GM21723 (cell line): ENCODE results near the gene SUPT20HL2.
"Not testable (repeated sequence)": the region's sequence is repeated elsewhere in the genome, so short reads cannot be mapped to it uniquely, and the experiment has no call there.

ENCODE experiments used
- ATAC-seq: cut with Tn5 transposase; IDR thresholded peaks from one replicate; pipeline ENCODE4 v1.9.1; 2021; ENCODE audit warnings: mild to moderate bottlenecking, moderate library complexity; ENCODE audit not compliant: unreplicated experiment

SUPT20HL2 gene

DNA sequence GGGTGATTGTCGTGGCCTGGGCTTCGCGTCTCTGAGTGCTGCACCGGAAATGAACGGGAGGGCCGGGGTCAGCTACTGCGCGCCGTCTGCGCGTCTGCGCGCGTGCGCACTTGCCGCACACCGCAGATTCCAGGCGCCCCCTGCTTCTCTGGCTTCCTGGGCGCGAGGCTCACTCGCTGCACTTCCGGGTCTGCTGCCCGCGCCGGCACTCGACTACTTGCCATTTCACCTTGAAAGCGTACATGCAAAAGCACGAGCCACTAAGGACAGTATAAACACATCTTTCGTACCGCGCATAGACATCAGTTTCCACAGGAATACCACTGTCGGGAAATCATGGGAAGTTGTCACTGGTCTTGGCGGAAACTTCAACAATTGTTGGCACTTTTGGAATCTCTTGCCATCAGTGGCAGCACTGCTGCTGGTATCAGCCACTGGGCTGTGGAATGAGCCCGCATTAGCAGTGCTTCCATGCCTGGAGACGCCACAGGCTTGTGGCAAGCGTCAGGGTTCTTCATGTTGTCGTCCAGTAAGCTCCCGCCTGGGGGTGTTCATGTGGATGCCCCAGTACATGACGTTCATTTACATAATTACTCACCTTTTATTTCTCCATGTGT, at the start of gene SUPT20HL2:
Gene SUPT20HL2 (minus strand): TSS at position 51 of the 617 bp plus-strand sequence. CDS start 754 bp downstream, outside the sequence.
- ATAC-seq: no peak

DNA sequence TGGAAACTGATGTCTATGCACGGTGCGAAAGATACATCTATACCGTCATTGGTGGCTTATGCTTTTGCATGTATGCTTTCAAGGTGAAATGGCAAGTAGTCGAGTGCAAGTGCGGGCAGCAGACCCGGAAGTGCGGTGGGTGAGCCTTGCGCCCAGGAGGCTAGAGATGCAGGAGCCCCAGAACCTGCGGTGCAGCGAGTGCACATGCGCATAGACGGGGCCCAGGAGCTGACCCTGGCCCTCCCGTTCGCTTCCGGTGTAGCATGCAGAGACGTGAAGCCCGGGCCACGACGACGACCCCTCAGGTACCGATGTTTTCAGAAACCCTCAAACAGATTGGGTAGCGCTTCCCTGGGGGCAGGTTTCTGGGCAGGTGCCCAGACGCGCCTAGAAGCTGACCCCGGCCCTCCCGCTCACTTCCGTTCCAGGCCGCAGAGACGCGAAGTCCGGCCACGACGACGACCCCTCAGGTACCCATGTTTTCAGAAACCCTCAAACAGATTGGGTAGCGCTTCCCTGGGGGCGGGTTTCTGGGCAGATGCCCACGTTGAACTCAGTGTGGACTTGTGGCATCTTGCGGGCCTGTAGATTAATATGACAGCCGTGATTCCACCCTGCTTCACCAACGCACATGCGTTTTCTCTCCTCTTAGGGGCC, 48.3 kb upstream of the SUPT20HL2 start:
- not testable (repeated sequence) for ATAC-seq

DNA sequence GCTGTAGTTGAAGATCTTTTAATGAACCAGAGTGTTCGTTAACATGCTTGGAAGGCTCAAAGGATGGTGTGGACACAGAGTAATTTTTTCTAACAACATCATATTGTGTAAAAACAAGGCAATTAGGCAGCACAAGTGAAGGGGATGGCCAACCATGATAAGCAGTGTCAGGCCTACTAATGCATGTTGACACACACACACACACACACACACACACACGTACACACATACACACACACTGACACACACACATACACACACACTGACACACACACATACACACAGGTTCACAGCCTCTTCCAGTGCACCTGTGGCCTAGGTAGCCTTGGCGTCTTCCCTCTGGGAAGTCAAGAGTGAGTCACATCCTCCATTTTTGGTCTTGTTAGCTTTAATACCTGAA, 46.4 kb upstream of the SUPT20HL2 start, which contains the start of gene SUPT20HL1:
Gene SUPT20HL1 (plus strand): TSS at position 368 of the 400 bp plus-strand sequence. CDS start 2,122 bp downstream, outside the sequence.
- ATAC-seq: no peak

DNA sequence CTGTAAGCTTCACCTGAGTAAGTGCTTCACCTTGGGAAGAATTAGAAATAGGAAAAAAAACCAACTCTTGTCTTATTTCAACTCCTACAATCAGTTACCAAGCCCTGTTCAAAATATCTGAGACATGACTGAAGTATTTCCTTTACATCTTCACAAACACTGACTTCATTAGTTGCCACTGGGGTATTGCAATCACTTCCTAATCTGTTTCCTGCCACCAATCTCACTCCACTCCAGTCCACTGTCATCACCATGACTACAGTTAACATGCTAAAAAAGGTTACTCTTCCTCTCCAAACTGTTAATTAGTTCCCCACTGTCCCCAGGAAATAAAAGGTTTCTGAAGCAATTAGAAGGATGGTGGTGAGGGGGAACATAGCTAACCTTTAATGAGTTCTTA, 43.2 kb upstream of the SUPT20HL2 start:
- no peak for ATAC-seq

DNA sequence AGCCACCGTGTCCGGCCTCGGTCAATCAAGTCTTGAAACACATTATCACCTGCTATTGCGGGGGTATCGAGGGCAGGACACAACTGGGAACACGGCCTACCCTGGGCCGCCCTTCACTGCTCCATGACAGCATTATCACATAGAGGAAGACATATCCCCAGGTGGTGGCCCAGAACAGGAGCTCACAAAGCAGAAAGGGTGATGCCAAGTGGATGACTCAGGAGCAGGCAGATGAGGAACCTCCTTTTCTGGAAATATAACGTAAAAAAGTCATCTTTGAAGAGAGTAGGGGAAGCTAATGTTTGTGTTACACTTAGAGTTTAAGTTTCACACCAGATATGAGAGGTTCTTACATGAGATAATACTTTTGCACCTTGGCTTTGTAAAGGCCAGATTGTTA, 41.2 kb upstream of the SUPT20HL2 start:
- ATAC-seq: no peak

DNA sequence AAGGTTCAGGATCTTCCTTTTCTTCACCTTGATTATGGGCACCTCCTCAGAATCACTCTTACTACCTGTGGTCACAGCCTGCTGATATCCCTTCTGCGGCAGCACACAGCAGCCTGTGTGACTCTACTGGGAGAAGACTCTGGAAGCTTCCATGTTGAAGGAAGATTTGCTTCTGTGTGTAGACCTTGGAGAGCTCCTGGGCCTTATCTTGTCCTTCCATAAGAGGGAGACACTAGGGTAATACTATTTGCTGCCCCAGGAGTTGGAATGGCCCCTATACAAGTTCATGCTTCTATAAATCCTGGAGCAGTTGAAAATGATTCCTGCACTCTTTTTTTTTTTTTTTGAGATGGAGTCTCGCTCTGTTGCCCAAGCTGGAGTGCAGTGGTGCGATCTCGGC, 36.3 kb upstream of the SUPT20HL2 start:
- no peak for ATAC-seq

DNA sequence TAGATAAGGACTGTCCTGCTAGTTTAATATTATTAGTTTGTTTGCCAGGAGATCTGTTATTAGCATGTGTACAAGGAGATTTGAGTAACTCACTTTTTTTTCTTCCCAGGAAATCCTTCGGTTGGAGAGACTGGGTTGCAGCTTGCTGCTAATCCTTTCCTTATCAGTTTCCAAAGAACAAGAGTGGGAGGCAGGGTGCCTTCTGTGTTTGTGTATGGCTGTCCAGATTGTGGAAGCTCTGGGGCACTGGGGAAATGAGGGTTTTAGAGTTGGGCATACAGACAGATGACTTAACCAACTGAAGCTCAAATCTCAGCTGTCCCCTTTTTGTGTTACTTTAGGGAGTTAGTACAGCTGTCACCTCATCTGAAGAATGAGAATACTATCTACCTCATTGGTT, 34.0 kb upstream of the SUPT20HL2 start:
- no peak for ATAC-seq

DNA sequence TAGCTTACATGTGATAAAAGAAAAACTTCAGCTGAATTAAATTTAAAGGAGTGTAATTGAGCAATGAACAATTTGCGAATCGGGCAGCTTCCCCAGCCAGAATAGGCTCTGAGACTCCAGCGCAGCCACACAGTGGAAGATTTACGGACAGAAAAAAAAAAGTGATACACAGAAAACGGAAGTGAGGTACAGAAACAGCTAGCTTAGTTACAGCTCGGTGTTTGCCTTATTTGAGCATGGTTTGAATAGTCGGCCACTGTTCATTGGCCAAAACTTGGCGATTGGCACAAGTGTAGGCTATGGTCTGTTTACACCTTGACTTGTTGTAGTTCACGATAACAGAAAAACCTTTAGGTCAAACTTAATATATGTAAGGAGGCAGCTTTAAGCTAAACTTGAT, 29.9 kb upstream of the SUPT20HL2 start:
- ATAC-seq: peak; percentile 85

DNA sequence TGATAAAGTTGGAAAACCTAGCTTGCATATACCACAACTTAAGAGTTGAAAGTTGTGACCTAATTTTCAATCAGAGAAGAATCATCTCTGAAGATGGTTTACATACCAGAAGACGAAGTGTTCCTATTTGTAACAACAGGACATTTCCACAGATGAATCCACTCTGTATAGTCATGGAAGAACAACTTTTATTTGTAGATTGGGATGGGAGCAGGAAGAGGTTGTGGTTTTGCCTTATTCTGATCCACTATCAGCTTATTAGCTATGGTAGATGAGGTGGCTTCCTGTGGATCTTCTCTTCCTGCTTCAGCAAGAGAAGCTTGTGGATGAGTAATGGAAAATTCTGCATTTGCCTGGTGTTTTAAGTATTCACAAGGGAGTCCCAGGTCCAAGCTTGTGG, 27.9 kb upstream of the SUPT20HL2 start:
- no peak for ATAC-seq

DNA sequence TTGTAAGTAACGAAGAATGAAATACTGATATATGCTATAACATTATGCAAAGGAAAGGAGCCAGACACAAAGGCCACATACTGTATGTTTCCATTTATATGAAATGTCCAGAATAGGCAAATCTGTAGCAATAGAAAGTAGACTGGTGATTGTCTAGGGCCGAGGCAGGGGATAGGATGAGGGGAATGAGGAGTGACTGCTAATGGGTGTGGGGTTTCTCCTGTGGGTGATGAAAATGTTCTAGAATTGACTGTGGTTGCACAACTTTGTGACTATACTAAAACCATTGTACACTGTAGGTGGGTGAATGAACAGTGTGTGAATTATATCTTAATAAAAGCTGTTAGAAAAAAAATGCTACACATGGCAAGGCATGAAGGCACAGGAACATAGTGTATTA, 26.6 kb upstream of the SUPT20HL2 start:
- no peak for ATAC-seq

DNA sequence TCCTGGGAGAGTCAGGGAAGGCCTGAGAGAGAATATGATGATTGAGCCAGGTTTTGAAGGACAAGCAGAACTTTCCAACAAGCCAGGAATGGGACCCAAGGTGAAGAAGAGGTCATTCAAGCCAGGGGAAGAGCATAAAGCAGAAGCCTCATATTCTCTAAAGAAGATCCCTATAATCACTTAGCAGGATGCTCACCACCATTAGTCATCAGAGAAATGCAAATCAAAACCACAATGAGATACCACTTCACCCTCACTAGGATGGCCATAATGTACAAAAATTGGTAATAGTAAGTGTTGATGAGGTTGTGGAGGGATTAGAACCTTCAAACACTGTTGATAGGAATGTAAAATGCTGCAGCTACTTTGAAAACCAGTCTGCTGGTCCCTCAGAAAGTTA, 26.0 kb upstream of the SUPT20HL2 start:
- no peak for ATAC-seq

DNA sequence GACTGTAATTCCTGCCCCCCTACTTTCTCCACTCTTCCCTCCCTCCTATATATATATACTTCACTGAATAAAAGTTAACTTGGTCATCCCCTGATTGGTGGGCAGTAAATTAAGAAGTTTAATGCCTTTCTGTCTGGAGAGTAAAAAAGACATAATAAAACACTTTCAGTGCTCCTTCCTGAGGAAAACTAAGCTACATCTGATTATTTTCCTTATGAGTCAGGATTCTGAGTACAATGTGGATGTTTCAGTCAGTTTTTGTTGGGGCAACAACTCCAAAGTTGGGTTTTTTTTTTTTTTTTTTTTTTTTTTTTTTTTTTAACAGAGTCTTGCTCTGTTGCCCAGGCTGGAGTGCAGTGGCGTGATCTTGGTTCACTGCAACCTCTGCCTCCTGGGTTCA, 22.0 kb upstream of the SUPT20HL2 start:
- ATAC-seq: no peak

DNA sequence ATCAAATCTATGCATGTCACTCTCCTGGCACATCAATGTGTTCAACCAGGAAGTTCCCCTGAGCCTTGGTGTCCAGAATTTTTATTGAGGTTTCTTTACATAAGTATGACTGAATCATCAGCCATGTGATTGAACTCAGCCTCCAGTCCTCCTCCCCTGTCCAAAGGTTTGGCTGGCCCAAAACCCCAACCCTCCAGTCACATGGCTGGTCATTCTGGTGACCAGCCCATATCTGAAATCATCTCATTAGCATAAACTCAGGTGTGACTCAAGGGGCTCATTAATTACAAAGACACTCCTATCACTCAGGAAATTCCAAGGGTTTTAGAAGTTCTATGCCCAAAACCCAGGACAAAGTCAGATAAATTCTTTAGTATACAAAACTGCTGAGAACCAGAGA, 20.6 kb upstream of the SUPT20HL2 start:
- ATAC-seq: no peak

DNA sequence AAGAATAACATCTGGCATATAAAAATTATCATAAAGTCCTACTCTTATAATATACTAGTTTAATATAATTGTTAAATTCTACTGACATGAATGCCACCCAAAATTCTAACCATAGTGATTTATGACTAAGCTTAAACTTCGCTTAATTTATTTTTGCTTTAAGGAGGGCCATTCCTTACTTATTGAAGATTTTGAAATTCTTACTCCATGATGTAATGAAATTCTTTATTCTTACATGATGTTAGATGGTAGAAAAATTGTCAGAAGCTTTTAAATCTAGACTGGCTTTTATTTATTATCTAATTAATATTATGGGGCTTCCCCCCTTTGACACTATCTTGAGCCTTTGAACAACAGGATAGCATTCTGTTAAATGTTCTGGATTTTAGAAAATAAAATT, 19.5 kb upstream of the SUPT20HL2 start:
- ATAC-seq: no peak

DNA sequence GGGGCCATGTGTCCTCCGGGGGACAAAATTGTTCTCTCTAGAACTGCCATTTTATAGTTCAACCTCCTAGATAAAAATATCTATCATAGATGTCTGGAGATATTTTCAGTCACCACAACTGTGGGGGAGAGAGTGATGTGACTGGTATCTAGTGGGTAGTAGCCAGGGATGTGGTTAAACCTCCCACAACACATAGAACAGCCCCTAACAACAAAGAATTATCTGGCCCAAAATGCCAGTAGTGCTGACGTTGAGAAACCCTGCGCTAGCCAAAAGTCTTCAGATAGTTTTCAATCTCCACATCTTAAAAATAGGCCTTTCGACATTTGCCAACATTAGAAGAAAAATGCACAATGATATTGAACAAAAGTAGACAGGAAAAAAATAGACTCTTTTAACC, 19.0 kb upstream of the SUPT20HL2 start:
- ATAC-seq: no peak

DNA sequence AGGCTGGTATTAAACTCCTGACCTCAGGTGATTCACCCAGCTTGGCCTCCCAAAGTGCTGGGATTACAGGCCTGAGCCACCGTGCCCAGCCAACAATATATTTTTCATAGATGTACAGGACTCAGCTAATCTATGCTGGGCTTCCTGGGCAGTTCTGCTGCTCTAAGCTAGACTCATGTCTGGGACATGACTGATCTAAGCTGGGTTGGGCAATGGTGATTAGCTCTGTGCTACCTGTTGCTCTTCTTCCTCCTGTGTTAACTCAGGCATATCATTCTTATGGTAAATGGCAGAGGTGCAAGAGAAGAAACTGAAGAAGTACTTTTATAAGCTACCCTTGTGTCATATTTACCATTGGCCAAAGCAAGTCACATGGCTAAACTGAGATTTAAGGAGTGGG, 11.4 kb upstream of the SUPT20HL2 start:
- no peak for ATAC-seq

DNA sequence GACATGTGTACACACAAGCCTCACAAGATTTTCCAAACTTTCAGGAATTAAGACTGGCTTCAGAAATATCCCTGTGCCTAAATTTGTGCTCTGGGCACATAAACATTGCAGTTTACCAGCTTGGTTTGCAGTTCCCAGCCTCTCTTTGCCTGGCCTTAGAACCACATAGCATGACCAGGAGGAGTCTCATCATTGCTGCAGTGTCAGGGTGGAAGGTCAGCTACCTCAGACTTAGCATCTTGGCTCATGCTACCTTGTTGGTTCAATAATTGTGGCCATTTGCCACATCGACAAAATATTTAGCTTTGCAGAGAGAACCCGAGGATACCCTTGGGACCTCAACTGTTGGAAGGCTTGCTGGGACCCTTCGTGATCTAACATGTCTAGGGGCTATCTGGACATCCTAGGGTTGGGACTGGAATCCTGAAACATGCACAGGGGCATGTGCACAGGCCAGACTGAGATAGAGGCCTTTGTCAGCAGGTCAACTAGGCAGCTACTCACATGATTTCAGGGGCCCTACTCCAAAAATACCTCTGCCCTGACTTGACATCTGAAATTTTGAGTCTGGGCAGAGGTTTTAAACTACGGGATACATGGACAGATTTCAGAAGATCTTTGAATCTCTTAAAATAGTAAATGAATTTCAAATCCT, 8.0 kb upstream of the SUPT20HL2 start:
- ATAC-seq: no peak

DNA sequence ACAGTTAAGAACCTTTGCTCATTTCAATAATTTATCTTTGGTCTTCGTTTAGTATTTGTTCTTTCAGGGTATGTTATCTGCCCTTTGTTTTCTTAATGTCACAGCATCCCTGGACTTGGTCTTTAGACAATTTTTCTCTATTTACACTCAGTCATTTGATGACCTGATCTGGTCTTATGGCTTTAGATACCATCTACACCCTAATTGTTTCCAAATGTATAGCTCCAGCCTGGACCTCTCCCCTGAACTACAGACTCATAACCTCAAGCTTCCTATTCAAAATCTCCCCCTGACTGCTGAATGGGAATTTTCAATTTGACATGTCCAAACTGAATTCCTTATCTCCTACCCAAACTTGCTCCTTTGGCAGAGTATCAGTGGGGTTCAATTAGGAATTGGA, 3.7 kb upstream of the SUPT20HL2 start:
- no peak for ATAC-seq

DNA sequence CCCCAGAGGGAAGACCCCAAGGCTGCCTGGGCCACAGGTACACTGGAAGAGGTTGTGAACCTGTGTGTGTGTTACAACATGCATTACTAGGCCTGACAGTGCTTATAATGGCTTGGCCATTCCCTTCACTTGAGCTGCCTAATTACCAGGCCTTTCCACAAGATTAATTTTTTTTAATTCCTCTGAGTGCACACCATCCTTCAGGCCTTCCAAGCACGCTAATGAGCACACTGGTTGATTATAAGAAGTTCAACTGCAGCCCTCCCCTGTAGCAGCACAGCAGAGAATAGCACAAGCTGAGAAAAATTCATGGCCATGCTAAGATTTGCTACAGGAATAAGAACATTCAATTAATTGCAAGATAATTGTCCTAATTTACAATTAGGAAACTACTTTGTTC, 2.2 kb upstream of the SUPT20HL2 start:
- no peak for ATAC-seq

DNA sequence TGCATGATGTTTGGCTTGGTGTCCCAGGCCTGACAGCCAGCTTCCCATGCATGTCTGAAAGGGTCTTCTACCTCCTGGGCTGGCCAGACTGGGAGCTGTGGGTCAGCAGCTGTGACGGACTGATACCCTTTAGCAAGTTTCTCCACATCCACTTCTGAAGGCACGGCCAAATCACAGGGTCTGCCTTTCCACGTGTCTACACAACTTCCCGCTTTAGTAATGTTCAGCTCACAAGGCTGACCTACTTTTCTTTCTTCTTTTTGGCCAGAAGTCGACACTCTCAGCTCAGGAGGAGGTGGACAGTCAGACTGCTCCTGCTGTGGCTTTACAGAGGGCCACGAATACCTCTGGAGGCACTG, 1.6 kb downstream of the SUPT20HL2 start:
- not testable (repeated sequence) for ATAC-seq

DNA sequence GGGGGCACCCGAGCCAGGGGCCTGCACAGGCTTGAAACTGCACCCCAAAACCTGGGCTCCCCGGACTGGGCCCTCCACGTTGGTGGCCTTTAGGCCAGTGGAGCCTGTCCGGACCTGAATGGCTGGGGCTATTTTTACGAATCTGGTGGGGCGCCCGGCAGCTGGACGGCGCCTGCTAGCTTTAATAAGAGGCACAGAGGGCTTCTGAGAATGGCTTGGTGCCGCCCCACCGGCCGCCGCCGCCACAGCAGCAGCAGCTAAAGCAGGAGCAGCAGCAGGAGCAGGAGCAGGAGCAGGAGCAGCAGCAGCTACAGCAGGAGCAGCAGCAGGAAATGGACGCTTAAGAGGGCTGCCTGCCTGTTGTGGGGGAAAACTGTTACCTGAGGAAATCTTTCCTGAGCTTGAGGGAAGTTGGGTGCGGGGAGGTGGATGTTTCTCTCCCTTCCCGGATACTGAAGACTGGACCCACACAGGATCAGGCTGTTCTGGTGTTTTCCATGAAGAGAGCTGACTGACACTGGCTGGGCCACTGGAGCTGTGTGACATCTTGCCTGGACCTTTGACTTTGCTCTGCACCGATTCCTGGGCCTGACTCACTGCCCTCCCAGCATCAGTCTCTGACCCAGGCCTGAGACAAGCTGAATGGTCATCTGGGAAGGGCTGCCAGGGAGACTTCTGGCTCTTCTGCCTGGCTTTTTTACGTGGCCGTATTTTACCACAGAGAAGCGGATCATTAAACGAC, 2.2 kb downstream of the SUPT20HL2 start:
- not testable (repeated sequence) for ATAC-seq

DNA sequence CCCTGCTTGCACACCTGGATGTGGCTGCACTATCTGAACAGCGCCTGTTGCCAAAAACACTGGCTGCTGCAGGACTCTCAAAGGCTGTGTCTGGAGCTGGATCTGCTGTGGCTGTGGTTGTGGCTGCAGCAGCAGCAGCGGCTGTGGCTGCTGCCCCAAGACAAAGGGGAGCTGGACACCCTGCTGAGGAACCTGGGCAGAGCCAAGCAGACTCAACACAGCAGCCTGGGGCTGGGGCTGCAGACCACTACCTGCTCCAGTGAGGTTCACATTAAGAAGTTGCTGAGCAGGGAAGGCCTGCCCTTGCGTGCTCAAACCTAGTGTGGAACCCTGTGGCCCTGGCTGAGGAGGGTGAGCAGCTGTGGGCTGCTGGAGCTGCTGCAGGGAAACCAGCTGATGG, 3.0 kb downstream of the SUPT20HL2 start:
- ATAC-seq: not testable (repeated sequence)
